ENCODE data around the gene ESR2.

The ESR2 gene

GRCh38 chr14:64109819-64110554 is 184.2 kb downstream of the ESR2 start:
- Histone ChIP-seq H3K79me1 (ENCODE audit: low read length) (no peaks in the 10 kb centered on the region), H3K79me2 (ENCODE audit: control insufficient read depth, insufficient read depth, low read length) (no peaks in the 10 kb centered on the region), H3K18ac (ENCODE audit: low read length) (no peak overlapping the region), H2AK5ac (ENCODE audit: low read length) (no peak overlapping the region), H3K9ac (ENCODE audit: low read length) (no peak overlapping the region), H3K4me2 (ENCODE audit: low read length) (no peak overlapping the region), H3K27ac (ENCODE audit: low read depth, low read length) (no peak overlapping the region), H2BK120ac (ENCODE audit: low read depth, low read length) (no peak overlapping the region), H3K56ac (ENCODE audit: low read length) (no peak overlapping the region), H2BK15ac (replicated peaks; ENCODE audit: low read depth) (no peak overlapping the region), H3K27me3 (ENCODE audit: insufficient read depth, low read length, poor library complexity) (no peaks in the 10 kb centered on the region), H3K4ac (ENCODE audit: low read depth, low read length) (no peak overlapping the region), H3K4me1 (ENCODE audit: control insufficient read depth, low read depth, low read length) (no peaks in the 10 kb centered on the region), H3K36me3 (ENCODE audit: control insufficient read depth, insufficient read depth, low read length) (no peaks in the 10 kb centered on the region), H3K4me3 (ENCODE audit: low read length) (no peak overlapping the region), H4K8ac (ENCODE audit: low read depth, low read length) (no peak overlapping the region), H4K5ac (ENCODE audit: low read length) (no peak overlapping the region), H2BK5ac (ENCODE audit: low read length) (no peak overlapping the region), H3K23ac (ENCODE audit: low read length) (no peak overlapping the region)
- no peak for DNase-seq
- WGBS (ENCODE audit: extremely low coverage, insufficient coverage, low lambda C conversion rate), result no CpG with 5 or more reads among the region's 1 CpG

- Histone ChIP-seq H3K79me2 (ENCODE audit: control insufficient read depth, insufficient read depth, low read length) (no peaks in the 10 kb centered on the region), H3K56ac (ENCODE audit: low read length) (no peak overlapping the region), H3K4me3 (ENCODE audit: low read length) (no peak overlapping the region), H2BK120ac (ENCODE audit: low read depth, low read length) (no peak overlapping the region), H4K5ac (ENCODE audit: low read length) (no peak overlapping the region), H2BK15ac (replicated peaks; ENCODE audit: low read depth) (no peak overlapping the region), H3K4me2 (ENCODE audit: low read length) (no peak overlapping the region), H2BK5ac (ENCODE audit: low read length) (no peak overlapping the region), H3K18ac (ENCODE audit: low read length) (no peak overlapping the region), H2AK5ac (ENCODE audit: low read length) (no peak overlapping the region), H3K27ac (ENCODE audit: low read depth, low read length) (no peak overlapping the region), H3K27me3 (ENCODE audit: insufficient read depth, low read length, poor library complexity) (no peaks in the 10 kb centered on the region), H3K36me3 (ENCODE audit: control insufficient read depth, insufficient read depth, low read length) (no peaks in the 10 kb centered on the region), H4K8ac (ENCODE audit: low read depth, low read length) (no peak overlapping the region), H3K9ac (ENCODE audit: low read length) (no peak overlapping the region), H3K4me1 (ENCODE audit: control insufficient read depth, low read depth, low read length) (no peaks in the 10 kb centered on the region), H3K4ac (ENCODE audit: low read depth, low read length) (no peak overlapping the region), H3K79me1 (ENCODE audit: low read length) (no peaks in the 10 kb centered on the region), H3K23ac (ENCODE audit: low read length) (no peak overlapping the region)
- no CpG with 5 or more reads among the region's 2 CpGs for WGBS (ENCODE audit: extremely low coverage, insufficient coverage, low lambda C conversion rate)
- no peak for DNase-seq
Measured at GRCh38 chr14:64107438-64107837, 186.7 kb downstream of the ESR2 start.

GRCh38 chr14:64098120-64098519 is 196.1 kb downstream of the ESR2 start:
- Histone ChIP-seq H3K79me1 (ENCODE audit: low read length) (no peaks in the 10 kb centered on the region), H2BK15ac (replicated peaks; ENCODE audit: low read depth) (no peak overlapping the region), H3K9ac (ENCODE audit: low read length) (no peak overlapping the region), H3K27ac (ENCODE audit: low read depth, low read length) (no peak overlapping the region), H3K56ac (ENCODE audit: low read length) (no peak overlapping the region), H3K4me3 (ENCODE audit: low read length) (no peak overlapping the region), H3K27me3 (ENCODE audit: insufficient read depth, low read length, poor library complexity) (no peaks in the 10 kb centered on the region), H3K4ac (ENCODE audit: low read depth, low read length) (no peak overlapping the region), H3K18ac (ENCODE audit: low read length) (no peak overlapping the region), H3K79me2 (ENCODE audit: control insufficient read depth, insufficient read depth, low read length) (no peaks in the 10 kb centered on the region), H2AK5ac (ENCODE audit: low read length) (no peak overlapping the region), H3K36me3 (ENCODE audit: control insufficient read depth, insufficient read depth, low read length) (no peaks in the 10 kb centered on the region), H4K8ac (ENCODE audit: low read depth, low read length) (no peak overlapping the region), H3K4me2 (ENCODE audit: low read length) (no peak overlapping the region), H3K4me1 (ENCODE audit: control insufficient read depth, low read depth, low read length) (no peaks in the 10 kb centered on the region), H2BK120ac (ENCODE audit: low read depth, low read length) (no peak overlapping the region), H3K23ac (ENCODE audit: low read length) (no peak overlapping the region), H4K5ac (ENCODE audit: low read length) (no peak overlapping the region), H2BK5ac (ENCODE audit: low read length) (no peak overlapping the region)
- DNase-seq, result no peak
- no CpG with 5 or more reads among the region's 4 CpGs for whole genome bisulfite sequencing (ENCODE audit: extremely low coverage, insufficient coverage, low lambda C conversion rate)

GRCh38 chr14:64095620-64096019 is 198.6 kb downstream of the ESR2 start:
- DNase-seq, result peak; percentile 40
- H2BK5ac ChIP-seq (ENCODE audit: low read length), result no peak overlapping the region
- no peaks in the 10 kb centered on the region for H3K27me3 ChIP-seq (ENCODE audit: insufficient read depth, low read length, poor library complexity)
- no peak overlapping the region for H3K9ac ChIP-seq (ENCODE audit: low read length)
- no CpG with 5 or more reads among the region's 3 CpGs for WGBS (ENCODE audit: extremely low coverage, insufficient coverage, low lambda C conversion rate)
- H4K8ac ChIP-seq (ENCODE audit: low read depth, low read length), result no peak overlapping the region
- H3K27ac ChIP-seq (ENCODE audit: low read depth, low read length), result no peak overlapping the region
- no peaks in the 10 kb centered on the region for H3K79me2 ChIP-seq (ENCODE audit: control insufficient read depth, insufficient read depth, low read length)
- H2BK15ac ChIP-seq (replicated peaks; ENCODE audit: low read depth), result no peak overlapping the region
- no peak overlapping the region for H3K56ac ChIP-seq (ENCODE audit: low read length)
- no peak overlapping the region for H2AK5ac ChIP-seq (ENCODE audit: low read length)
- no peaks in the 10 kb centered on the region for H3K36me3 ChIP-seq (ENCODE audit: control insufficient read depth, insufficient read depth, low read length)
- no peak overlapping the region for H3K23ac ChIP-seq (ENCODE audit: low read length)
- H2BK120ac ChIP-seq (ENCODE audit: low read depth, low read length), result no peak overlapping the region
- H3K4ac ChIP-seq (ENCODE audit: low read depth, low read length), result no peak overlapping the region
- no peak overlapping the region for H3K4me3 ChIP-seq (ENCODE audit: low read length)
- no peak overlapping the region for H3K4me2 ChIP-seq (ENCODE audit: low read length)
- no peaks in the 10 kb centered on the region for H3K4me1 ChIP-seq (ENCODE audit: control insufficient read depth, low read depth, low read length)
- H3K79me1 ChIP-seq (ENCODE audit: low read length), result no peaks in the 10 kb centered on the region
- H3K18ac ChIP-seq (ENCODE audit: low read length), result no peak overlapping the region
- no peak overlapping the region for H4K5ac ChIP-seq (ENCODE audit: low read length)

- no CpG with 5 or more reads among the region's 5 CpGs for WGBS (ENCODE audit: extremely low coverage, insufficient coverage, low lambda C conversion rate)
- H3K4me2 ChIP-seq (ENCODE audit: low read length), result no peak overlapping the region
Measured at GRCh38 chr14:64092940-64093339, 201.2 kb downstream of the ESR2 start.

GRCh38 chr14:64092338-64092737 is 201.8 kb downstream of the ESR2 start:
- no peaks in the 10 kb centered on the region for H3K36me3 ChIP-seq (ENCODE audit: control insufficient read depth, insufficient read depth, low read length)
- WGBS (ENCODE audit: extremely low coverage, insufficient coverage, low lambda C conversion rate), result no CpG with 5 or more reads among the region's 4 CpGs
- H3K79me1 ChIP-seq (ENCODE audit: low read length), result no peaks in the 10 kb centered on the region
- H2BK5ac ChIP-seq (ENCODE audit: low read length), result no peak overlapping the region
- no peaks in the 10 kb centered on the region for H3K27me3 ChIP-seq (ENCODE audit: insufficient read depth, low read length, poor library complexity)
- no peak overlapping the region for H3K27ac ChIP-seq (ENCODE audit: low read depth, low read length)
- H3K18ac ChIP-seq (ENCODE audit: low read length), result no peak overlapping the region
- H2BK15ac ChIP-seq (replicated peaks; ENCODE audit: low read depth), result no peak overlapping the region
- no peaks in the 10 kb centered on the region for H3K79me2 ChIP-seq (ENCODE audit: control insufficient read depth, insufficient read depth, low read length)
- no peaks in the 10 kb centered on the region for H3K4me1 ChIP-seq (ENCODE audit: control insufficient read depth, low read depth, low read length)
- no peak overlapping the region for H3K4ac ChIP-seq (ENCODE audit: low read depth, low read length)
- H4K8ac ChIP-seq (ENCODE audit: low read depth, low read length), result no peak overlapping the region
- no peak overlapping the region for H2AK5ac ChIP-seq (ENCODE audit: low read length)
- no peak overlapping the region for H3K4me3 ChIP-seq (ENCODE audit: low read length)
- H3K9ac ChIP-seq (ENCODE audit: low read length), result no peak overlapping the region
- H2BK120ac ChIP-seq (ENCODE audit: low read depth, low read length), result no peak overlapping the region
- H4K5ac ChIP-seq (ENCODE audit: low read length), result no peak overlapping the region
- DNase-seq, result no peak
- no peak overlapping the region for H3K23ac ChIP-seq (ENCODE audit: low read length)
- H3K4me2 ChIP-seq (ENCODE audit: low read length), result no peak overlapping the region
- no peak overlapping the region for H3K56ac ChIP-seq (ENCODE audit: low read length)

More at GRCh38 chr14:64092940-64093339, 201.2 kb downstream of the ESR2 start:
- Histone ChIP-seq H3K18ac (ENCODE audit: low read length) (no peak overlapping the region), H3K9ac (ENCODE audit: low read length) (no peak overlapping the region), H2BK15ac (replicated peaks; ENCODE audit: low read depth) (no peak overlapping the region), H3K79me1 (ENCODE audit: low read length) (no peaks in the 10 kb centered on the region), H4K8ac (ENCODE audit: low read depth, low read length) (no peak overlapping the region), H3K4me1 (ENCODE audit: control insufficient read depth, low read depth, low read length) (no peaks in the 10 kb centered on the region), H3K79me2 (ENCODE audit: control insufficient read depth, insufficient read depth, low read length) (no peaks in the 10 kb centered on the region), H3K36me3 (ENCODE audit: control insufficient read depth, insufficient read depth, low read length) (no peaks in the 10 kb centered on the region), H2BK120ac (ENCODE audit: low read depth, low read length) (no peak overlapping the region), H3K27me3 (ENCODE audit: insufficient read depth, low read length, poor library complexity) (no peaks in the 10 kb centered on the region), H2BK5ac (ENCODE audit: low read length) (no peak overlapping the region), H3K4me3 (ENCODE audit: low read length) (no peak overlapping the region), H3K56ac (ENCODE audit: low read length) (no peak overlapping the region), H3K4ac (ENCODE audit: low read depth, low read length) (no peak overlapping the region), H3K27ac (ENCODE audit: low read depth, low read length) (no peak overlapping the region), H3K23ac (ENCODE audit: low read length) (no peak overlapping the region), H2AK5ac (ENCODE audit: low read length) (no peak overlapping the region), H4K5ac (ENCODE audit: low read length) (no peak overlapping the region)
- DNase-seq, result no peak

Measured in mesendoderm (in vitro differentiated cells).